KMS-11 (cell line): ENCODE measurements around the gene PDXK.
"Not testable (repeated sequence)": the region's sequence is repeated elsewhere in the genome, so short reads cannot be mapped to it uniquely, and the experiment has no call there.

Source experiments
- H2AFZ ChIP-seq: fragments of 200-600 bp; sonication (generic); 2 replicates; pipeline ENCODE4 v1.6.1; 2016; ENCODE audit warnings: antibody characterized with exemption, mixed run types, low read depth
- H3K27ac ChIP-seq: fragments of 200-600 bp; sonication (generic); 2 replicates; pipeline ENCODE4 v1.6.1; 2016; ENCODE audit warnings: mild to moderate bottlenecking, mixed run types
- H3K27me3 ChIP-seq: fragments of 200-600 bp; sonication (generic); 2 replicates; pipeline ENCODE4 v1.6.1; 2017; ENCODE audit warnings: mild to moderate bottlenecking, low read depth, mixed run types, moderate library complexity; ENCODE audit not compliant: insufficient read depth
- H3K36me3 ChIP-seq: fragments of 200-600 bp; sonication (generic); 2 replicates; pipeline ENCODE4 v1.6.1; 2017; ENCODE audit warnings: mild to moderate bottlenecking, mixed run types; ENCODE audit not compliant: insufficient read depth
- H3K4me1 ChIP-seq: fragments of 200-600 bp; sonication (generic); 2 replicates; pipeline ENCODE4 v1.6.1; 2016; ENCODE audit warnings: mild to moderate bottlenecking, low read depth, mixed run types; ENCODE audit not compliant: poor library complexity, severe bottlenecking
- H3K4me2 ChIP-seq: fragments of 200-600 bp; sonication (generic); 2 replicates; pipeline ENCODE4 v1.7.0; 2016; ENCODE audit warnings: mild to moderate bottlenecking, mixed run types
- H3K4me3 ChIP-seq: fragments of 200-600 bp; sonication (generic); IDR thresholded peaks from 2 replicates; pipeline ENCODE4 v1.6.1; 2017; ENCODE audit warnings: low read depth, low read length, mixed read lengths; ENCODE audit not compliant: insufficient read depth
- H3K79me2 ChIP-seq: fragments of 200-600 bp; sonication (generic); 2 replicates; pipeline ENCODE4 v1.6.1; 2016; ENCODE audit warnings: low read depth, mixed run types; ENCODE audit not compliant: insufficient read depth
- H3K9ac ChIP-seq: fragments of 200-600 bp; sonication (generic); 2 replicates; pipeline ENCODE4 v1.6.1; 2016; ENCODE audit warnings: mild to moderate bottlenecking, mixed run types
- H4K20me1 ChIP-seq: fragments of 200-600 bp; sonication (generic); 2 replicates; pipeline ENCODE4 v1.6.1; 2016; ENCODE audit warnings: mild to moderate bottlenecking, mixed run types; ENCODE audit not compliant: insufficient read depth
- CTCF ChIP-seq: fragments of 200-600 bp; sonication (generic); conservative IDR thresholded peaks from 2 replicates; pipeline ENCODE4 v1.6.1; 2017; ENCODE audit warnings: low read depth, mild to moderate bottlenecking, antibody characterized with exemption, low read length, moderate library complexity, mixed read lengths

PDXK gene

DNA sequence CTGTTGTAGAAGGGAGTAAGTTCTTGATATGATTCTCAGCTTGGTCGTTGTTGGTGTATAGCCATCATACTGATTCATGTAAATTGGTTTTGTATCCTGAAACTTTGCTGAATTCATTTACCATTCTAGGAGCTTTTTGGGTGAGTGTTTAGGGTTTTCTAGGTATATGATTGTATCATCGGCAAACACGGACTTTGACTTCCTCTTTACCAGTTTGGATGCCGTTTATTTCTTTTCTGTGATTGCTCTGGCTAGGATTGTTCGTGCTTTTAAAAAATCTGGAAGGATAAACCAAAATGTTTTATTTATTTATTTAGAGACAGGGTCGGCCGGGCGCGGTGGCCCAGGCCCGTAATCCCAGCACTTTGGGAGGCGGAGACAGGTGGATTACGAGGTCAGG is 39.0 kb upstream of the PDXK start:
- TF ChIP-seq CTCF = no peak
- Histone ChIP-seq H4K20me1 (no peaks in the 10 kb centered on the region), H3K27me3 (no peaks in the 10 kb centered on the region), H3K36me3 (peaks cover 9% of the 10 kb centered on the region), H3K9ac (no peak overlapping the region; the same call in 1 of the 2 replicates), H2AFZ (no peak overlapping the region), H3K4me1 (no peaks in the 10 kb centered on the region), H3K4me3 (no peak overlapping the region), H3K27ac (no peak overlapping the region), H3K4me2 (no peak overlapping the region), H3K79me2 (peaks cover 18% of the 10 kb centered on the region; the same call in 1 of the 2 replicates)

GRCh38 chr21:43680421-43680820 is 38.5 kb upstream of the PDXK start:
- not testable (repeated sequence) for H3K27ac ChIP-seq, H3K4me3 ChIP-seq, H3K4me1 ChIP-seq, H3K4me2 ChIP-seq, H2AFZ ChIP-seq, H3K36me3 ChIP-seq, H3K9ac ChIP-seq, H4K20me1 ChIP-seq, H3K27me3 ChIP-seq
- H3K79me2 ChIP-seq = peaks cover 18% of the 10 kb centered on the region; the same call in 1 of the 2 replicates

DNA sequence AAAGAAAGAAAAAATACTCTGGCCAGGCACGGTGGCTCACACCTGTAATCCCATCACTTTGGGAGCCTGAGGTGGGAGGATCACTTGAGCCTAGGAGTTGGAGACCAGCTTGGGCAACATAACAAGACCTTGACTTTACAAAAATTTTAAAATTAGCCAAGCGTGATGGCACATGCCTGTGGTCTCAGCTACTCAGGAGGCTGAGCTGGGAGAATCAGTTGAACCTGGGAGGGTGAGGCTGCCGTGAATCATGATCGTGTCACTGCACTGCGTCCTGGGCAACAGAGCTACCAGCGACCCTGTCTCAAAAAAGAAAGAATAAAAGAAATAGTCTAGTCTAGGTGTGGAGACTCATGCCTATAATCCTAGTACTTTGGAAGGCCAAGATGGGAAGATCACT is 37.3 kb upstream of the PDXK start:
- H4K20me1 ChIP-seq = no peaks in the 10 kb centered on the region
- no peak overlapping the region for H2AFZ ChIP-seq
- H3K79me2 ChIP-seq = peaks cover 18% of the 10 kb centered on the region; the same call in 1 of the 2 replicates
- no peak overlapping the region for H3K9ac ChIP-seq
- H3K36me3 ChIP-seq = peaks cover 11% of the 10 kb centered on the region; the same call in 1 of the 2 replicates
- no peak for TF ChIP-seq CTCF
- H3K4me1 ChIP-seq = no peaks in the 10 kb centered on the region
- no peaks in the 10 kb centered on the region for H3K27me3 ChIP-seq
- H3K4me2 ChIP-seq = no peak overlapping the region
- H3K27ac ChIP-seq = no peak overlapping the region
- H3K4me3 ChIP-seq = no peak overlapping the region

DNA sequence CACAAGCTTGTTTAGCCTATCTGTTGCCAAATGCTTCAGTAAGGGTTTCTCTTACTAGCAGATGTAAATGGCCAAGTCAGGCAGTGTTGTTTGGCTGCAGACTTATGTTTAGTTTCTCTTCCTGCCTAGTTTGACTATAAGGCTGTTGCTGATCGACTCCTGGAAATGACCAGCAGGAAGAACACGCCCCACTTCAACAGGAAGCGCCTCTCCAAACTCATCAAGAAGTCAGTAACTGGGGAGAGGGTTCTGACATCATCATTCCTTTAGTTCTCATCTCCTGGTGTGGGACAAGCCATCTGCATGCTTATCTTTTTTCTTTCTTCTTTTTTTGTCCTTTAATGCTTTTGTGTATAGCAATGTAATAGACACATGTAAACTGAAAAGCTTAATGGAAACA is 34.5 kb upstream of the PDXK start:
- H3K79me2 ChIP-seq = peaks cover 7% of the 10 kb centered on the region; the same call in 1 of the 2 replicates
- no peak overlapping the region for H3K27ac ChIP-seq
- no peaks in the 10 kb centered on the region for H3K27me3 ChIP-seq
- H3K4me1 ChIP-seq = no peaks in the 10 kb centered on the region
- no peak overlapping the region for H3K9ac ChIP-seq
- no peak overlapping the region for H3K4me3 ChIP-seq
- peaks cover 19% of the 10 kb centered on the region; the same call in 1 of the 2 replicates for H3K36me3 ChIP-seq
- no peak for TF ChIP-seq CTCF
- H2AFZ ChIP-seq = no peak overlapping the region
- H4K20me1 ChIP-seq = no peaks in the 10 kb centered on the region
- no peak overlapping the region for H3K4me2 ChIP-seq

DNA sequence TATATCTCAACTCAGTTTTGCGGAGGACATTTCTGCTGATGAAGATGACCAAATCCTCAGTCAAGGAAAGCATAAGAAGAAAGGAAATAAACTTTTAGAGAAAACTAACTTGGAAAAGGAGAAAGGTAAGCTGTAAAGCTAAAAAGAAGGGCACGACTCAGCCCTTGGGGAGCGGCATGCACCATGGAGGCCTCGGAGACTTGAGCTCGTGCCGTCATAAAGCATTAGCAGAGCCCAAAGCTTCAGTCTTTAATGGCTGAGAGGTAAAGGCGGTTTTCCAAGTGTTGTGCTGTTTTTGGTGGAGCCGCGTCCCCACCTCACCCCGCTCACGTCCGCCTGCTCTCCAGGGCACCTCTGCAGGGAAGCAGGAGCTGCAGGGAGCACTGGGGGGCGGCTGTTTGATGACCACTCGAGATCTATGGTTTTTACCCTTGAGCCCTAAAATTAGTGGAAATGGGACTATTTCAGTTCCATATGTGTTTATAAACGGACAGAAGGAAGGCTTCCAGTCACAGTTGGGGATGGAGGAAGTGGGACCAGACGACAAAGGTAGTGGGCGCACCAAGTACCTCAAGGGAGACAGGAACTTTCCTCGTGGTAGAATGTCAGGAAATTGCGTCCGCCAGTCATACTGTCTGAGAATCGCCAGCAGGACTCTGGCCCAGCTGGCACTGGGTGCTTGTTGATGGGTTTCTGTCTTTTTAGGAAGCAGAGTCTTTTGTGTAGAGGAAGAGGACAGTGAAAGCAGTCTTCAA is 31.9 kb upstream of the PDXK start:
- Histone ChIP-seq H3K4me2 (no peak overlapping the region), H3K79me2 (no peaks in the 10 kb centered on the region), H3K4me1 (no peaks in the 10 kb centered on the region), H3K27ac (no peak overlapping the region), H3K4me3 (no peak overlapping the region), H4K20me1 (no peaks in the 10 kb centered on the region), H2AFZ (no peak overlapping the region), H3K9ac (no peak overlapping the region), H3K36me3 (peaks cover 29% of the 10 kb centered on the region; the same call in 1 of the 2 replicates), H3K27me3 (no peaks in the 10 kb centered on the region)
- no peak for TF ChIP-seq CTCF
